GM19023 (cell line): ENCODE measurements around the gene BACH2.
"Not testable (repeated sequence)": the region's sequence is repeated elsewhere in the genome, so short reads cannot be mapped to it uniquely, and the experiment has no call there.

Source experiments
- ATAC-seq: cut with Tn5 transposase; IDR thresholded peaks from one replicate; pipeline ENCODE4 v1.9.1; 2021; ENCODE audit warnings: mild to moderate bottlenecking, moderate library complexity; ENCODE audit not compliant: unreplicated experiment

The BACH2 gene

DNA sequence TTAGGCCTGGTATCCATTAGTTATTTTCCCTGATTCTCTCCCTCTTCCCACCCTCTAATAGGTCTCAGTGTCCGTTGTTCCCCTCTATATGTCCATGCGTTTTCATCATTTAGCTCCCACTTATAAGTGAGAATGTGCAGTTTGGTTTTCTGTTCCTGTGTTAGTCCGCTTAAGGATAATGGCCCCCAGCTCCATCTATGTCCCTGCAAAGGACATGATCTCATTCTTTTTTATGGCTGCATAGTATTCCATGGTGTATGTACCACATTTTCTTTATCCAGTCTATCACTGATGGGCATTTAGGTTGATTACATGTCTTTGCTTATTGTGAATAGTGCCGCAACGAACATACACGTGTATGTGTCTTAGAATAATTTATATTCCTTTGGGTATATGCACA, 14.4 kb downstream of the BACH2 start:
- not testable (repeated sequence) for ATAC-seq

DNA sequence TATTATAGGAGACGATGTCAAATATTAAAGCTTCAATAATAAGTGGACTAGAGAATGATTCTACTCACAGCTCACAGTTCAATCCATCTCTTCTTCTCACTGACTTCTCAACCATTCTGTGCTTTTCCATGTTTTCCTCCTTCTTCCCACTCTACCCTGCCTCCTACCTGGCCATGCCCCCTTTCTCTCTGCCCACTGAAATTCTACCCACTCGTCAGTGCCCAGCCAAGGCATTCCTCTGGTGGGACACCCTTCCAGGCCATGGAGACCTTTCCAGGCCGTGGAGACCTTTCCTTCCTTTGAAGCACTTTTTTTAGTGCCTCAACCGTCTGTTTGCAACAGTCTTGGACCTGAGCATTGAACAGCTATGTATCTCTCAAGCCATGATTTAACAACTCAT, 18.5 kb downstream of the BACH2 start:
- no peak for ATAC-seq

DNA sequence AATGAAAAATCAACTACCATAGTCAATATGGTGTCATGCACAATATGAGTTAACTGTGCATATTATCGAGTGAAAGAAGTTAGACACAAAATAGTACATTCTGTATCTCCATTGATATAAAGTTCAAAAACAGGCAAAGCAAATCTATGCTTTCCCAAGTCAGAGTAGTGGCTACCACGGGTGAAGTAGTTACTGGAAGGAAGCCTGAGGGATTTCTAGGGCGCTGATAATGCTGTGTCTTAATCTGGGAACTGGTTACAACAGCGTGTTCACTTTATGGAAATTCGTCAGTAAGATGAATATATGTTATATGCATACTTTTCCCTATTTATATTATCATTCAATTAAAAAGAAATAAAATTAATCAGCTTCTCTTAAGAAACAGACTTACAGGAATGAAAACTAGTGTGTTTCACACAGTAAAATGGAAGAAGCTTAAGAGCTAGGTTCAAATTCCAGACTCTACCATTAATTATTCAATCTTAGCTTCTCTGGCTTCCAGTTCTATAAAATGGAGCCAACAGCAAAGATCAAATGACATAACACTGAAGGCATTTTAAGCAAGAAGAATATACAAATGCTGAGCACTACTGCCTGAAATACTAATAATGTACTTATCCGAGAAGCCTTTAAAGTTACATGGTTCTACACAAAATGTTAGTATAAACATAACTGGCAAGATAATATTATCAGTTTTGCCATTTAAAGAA, 19.2 kb downstream of the BACH2 start:
- ATAC-seq: no peak

DNA sequence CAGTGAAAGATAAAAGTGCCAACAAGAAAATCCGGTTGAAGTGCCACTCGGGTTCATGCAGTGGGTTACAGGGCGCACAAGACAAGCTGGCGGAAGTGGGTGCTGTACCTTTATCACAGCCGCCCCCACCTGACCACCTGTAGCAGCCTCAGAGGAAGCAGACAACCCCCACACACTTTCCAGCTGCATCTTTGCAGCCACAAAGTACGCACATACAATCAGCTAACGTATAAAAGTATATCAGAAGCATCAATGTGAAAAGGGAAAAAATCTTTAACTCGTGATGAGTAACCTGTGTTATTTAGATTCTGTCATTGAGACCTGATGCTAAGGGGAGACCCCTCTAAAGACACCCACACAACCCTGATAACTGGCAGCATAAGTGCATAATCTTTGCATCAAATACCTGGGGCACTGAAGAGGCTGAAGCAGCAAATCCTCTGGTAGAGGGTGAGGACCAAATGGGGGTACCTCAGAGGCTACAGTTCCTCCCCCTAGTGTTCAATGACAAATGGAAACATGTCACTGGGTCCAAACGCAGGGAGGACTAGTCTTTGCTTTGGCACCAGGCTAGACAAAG, 22.1 kb downstream of the BACH2 start:
- ATAC-seq: no peak

DNA sequence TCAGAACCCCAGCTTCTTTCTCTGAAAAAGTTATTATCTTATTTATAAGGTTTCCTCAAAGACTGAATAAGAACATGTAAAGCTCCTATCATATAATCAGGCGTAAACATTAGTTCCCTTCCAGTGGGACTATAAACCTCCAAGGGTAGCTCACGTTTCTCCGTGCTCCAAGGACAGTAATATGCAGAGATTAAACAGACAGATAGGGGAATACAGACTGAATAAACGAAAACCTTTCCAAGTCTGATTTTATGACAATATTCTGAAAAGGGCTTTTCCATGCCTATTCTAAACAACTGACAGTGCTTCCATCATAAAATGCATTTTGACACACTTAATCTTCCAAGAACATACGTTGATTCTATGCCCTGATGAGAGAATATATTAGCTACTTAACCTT, 22.8 kb downstream of the BACH2 start:
- ATAC-seq: no peak

DNA sequence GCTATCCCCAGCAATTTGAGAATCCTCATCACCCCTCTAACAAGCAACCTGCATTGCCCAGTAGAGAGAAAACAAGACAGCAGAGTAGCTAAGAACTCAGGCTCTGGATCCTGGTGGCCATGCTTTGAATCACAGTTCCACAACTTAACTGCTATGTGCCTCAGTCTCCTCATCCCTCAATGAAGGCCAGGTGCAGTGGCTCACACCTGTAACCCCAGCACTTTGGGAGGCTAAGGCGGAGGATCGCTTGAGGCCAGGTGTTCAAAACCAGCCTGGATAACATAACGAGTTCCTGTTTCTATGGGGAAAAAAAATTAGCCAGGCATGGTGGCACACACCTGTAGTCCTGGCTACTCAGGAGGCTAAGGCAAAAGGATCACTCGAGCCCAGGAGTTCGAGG, 23.7 kb downstream of the BACH2 start:
- no peak for ATAC-seq

DNA sequence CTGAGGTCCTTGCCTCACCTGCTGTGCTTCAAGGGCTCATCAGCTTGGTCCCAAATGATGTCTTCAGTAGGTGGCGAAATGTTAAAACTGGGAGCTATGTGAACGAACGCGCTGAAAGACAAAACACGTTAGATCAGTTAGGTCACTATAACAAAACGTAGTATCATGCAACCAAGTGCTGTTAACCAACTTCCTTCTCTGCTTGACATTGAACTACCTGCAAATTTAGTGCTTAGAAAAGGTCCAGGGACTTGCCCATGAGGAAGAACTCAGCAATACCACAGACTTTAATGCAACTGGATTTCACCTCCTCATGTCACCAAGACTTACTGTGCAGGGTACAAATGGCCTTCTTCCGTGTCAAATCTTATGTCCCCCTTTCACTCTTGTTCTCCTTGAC, 24.8 kb downstream of the BACH2 start:
- ATAC-seq: no peak

DNA sequence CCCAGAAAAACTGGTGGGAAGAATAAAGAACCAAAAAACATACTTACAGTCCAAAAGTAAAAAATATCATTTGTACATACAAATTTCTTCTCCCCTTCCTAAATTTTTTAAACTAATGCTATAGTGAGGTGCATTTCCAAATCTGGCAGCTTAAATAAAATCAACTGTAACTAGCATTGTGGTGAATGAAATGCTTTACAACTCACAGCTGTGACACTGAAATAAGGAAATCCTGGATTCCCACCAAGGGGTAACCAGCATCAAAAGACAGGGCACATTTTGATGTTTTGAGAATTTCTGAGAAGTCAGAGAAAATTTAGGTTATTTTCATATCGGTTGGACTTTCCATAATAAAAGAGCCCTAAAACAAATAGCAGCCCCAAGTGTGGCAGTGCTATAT, 27.3 kb downstream of the BACH2 start:
- ATAC-seq: no peak

DNA sequence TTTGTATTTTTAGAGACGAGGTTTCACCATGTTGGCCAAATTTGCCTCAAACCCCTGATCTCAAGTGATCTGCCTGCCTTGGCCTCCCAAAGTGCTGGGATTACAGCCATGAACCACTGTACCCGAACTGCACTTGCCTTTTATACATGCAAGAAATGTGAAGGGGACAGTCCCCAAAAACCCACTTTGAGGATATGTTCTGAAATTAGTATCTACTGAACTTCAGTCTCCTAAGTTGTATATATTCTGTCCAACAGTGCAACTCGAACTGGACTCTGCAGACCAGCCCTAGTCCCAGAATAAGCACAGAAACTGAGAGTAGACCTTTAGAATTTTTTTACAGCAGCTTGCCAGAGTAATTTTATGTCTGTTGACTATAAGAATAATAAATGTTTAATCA, 28.5 kb downstream of the BACH2 start:
- no peak for ATAC-seq

DNA sequence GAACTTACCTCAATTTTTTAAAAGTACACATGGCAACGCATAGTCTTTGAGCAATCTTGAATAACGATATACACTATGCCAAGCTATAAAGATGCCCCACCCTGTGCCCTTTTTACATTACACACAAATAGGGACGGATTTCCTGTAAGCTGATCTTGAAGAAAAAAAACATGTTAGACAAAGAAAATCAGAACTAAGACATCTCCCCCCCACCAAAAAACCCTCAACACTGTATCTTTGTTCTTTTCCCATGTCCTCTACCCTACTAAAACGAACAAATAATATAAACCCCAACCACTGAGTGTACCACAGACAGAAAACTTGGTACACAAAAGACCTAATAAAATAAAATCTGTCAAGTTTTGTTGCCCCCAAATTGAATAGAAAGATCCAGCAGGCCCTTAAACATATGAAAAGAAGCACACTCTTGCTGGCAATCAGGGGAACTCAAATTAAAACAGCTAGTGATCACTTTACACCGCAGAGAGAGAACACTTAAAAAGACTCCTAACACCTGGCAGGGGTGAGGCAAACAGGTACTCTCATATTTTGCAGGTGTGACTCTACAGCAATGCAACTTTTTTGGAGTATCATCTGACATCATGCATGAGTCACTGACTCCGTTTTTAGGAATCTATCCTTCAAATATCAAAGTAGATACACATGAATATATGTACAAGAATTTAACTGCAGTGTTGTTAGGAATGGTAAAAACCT, 29.6 kb downstream of the BACH2 start:
- no peak for ATAC-seq

DNA sequence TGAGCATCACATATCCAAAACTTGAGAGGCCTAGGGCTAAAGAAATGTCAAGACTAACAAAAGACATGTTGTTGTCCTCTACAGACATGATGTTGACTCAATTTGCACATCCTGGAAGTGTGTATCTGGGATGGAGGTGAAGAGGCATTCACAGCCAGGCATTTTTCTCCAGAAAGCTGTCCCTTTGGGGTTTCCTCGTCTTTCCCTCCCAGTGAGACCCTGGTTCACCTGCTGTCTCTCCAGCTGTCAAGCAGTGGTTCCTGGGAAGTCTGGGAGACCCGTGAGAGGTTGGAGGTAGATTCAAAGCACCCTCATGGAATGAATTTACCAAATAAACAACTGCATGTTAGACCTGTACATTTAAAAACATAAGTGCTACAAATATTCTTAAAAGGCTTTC, 32.1 kb downstream of the BACH2 start:
- ATAC-seq: no peak

DNA sequence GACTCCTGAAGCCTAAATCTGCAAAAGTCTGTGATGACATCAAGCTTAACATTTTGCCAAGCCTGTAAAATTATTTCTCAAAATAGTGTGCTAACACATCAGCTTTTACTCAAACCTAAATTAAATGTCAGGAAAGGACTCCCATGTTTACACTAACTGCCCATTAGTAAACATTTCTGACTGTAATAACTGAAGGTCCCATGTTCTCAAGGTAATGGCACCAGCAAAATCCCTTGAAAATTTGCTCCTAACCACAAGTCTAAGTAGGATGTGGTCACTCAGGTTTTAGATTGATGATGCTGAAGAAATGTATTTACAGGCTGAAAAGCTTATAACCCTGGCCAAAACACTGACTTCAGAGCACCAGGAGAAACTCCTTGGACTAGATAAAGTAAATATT, 33.0 kb downstream of the BACH2 start:
- no peak for ATAC-seq

DNA sequence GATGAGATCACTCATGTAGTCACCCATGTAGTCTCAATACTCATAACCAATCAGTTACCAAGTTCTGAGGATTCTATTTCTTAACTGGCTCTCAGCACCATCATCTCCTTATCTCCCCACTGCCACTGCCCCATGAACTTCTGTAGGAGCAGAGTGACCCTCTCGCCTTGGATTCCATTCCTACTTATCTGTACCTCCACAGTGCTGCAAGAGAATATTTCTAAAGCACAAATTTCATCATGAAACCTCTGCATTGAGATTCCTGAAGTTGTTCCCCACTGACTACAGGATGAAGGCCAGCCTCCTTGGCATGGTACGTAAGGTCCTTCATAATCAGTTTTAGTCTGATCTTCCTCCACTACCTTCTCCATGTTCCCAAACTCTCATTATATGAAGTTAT, 34.8 kb downstream of the BACH2 start:
- no peak for ATAC-seq

DNA sequence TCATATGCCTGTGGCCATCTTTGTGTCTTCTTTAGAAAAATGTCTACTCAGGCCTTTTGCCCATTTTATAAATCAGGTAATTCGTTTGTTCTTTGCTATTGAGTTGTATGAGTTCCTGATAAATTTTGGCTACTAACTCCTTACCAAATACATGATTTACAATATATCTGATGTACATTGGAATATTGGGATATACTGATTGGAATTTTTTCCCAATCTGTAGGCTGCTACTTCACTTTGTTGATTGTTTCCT, 39.2 kb downstream of the BACH2 start:
- ATAC-seq: no peak

DNA sequence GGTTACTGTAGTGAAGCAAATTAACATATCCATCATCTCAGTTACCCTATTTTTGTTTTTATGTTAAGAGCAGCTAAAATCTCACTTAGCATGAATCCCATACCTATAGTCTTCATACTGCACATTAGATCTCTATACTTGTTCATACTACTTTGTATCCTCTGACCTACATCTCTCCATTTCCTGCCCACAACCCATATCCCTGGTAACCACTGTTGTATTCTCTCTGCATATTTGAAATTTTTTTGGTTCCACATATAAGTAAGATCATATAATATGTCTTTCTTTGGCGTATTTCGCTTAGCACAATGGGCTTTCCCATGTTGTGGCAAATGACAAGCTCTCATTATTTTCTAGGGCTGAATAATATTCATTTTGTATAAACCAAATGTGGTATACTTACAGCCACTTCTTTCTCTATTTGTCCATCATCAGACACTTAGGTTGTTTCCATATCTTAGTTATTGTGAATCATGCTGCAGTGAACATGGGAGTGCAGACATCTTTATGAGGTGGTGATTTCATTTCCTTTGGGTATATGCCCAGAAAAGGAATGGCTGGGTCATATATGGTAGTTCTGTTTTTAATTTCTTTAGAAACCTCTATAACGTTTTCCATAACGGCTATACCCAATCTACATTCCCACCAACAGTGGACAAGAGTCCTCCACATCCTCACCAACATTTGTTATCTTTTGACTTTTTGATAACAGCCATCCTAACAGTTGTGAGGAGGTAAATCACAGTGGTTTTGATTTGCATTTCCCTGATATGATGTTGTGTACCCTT, 39.8 kb downstream of the BACH2 start:
- no peak for ATAC-seq

DNA sequence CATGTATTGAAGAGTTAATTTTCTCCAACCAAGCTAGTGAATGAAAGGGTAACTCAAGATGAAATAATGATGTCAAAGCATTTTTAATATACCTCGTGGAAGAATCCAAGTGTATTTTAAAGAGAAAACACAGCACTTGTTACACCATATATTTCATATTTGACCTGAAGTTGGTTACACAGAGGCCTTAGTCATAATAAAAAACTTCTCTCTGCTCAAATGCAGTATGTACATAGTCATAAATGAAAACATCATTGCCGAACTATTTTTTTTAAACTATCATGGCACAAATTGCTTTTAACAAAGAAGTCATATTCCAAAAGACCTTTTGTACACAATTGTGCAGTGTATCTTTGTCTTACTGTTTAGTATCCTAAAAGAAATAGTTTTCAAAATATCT, 43.0 kb downstream of the BACH2 start:
- no peak for ATAC-seq

DNA sequence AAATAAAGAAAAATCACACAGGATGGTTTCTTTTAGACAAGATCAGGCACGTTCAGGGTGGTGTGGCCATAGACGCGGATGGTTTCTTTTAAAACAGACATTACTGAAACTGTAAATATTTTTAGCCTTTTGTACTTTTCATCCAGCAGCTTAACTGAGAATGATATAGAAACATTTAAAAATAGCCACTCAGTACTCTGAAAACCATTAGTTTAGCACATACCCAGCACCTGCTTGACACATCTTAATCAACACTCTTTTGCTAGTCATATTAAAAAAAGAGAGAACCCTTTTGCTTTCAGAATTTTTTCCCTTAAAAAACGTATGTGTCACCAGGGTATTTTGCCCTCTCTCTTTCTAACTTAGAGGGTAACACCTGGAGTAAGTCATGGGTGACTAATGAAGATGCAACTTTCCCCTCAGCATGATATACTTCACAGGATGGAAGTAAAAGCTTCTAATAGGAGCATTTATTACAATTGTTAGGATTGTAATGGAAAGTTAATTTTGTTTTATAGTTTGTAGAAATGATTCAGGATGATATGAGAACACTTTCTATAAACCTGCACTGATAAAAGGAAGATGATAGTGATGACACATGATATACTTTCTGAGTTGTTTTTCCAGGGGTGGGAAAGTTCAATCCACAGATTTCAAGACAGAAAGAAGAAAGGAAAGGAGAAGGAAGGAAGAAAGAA, 45.2 kb downstream of the BACH2 start:
- peak; percentile 95 for ATAC-seq

DNA sequence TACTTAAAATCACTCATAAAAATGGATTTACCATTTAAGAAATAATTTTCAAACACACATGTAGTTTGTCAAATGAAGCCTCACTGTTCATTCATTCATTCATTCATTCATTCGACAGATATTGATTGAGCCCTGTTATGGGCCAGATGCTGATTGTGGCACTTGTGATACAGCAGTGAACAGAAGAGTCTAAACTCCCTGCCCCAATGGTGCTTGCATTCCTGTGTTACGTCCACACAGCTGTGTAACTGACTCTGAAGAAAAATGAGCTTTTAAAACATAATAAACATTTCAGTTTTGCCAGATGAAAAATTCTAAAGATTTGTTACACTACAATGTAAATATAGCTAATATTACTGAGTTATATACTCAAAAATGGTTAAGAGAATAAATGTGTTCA, 46.2 kb downstream of the BACH2 start:
- ATAC-seq: no peak

DNA sequence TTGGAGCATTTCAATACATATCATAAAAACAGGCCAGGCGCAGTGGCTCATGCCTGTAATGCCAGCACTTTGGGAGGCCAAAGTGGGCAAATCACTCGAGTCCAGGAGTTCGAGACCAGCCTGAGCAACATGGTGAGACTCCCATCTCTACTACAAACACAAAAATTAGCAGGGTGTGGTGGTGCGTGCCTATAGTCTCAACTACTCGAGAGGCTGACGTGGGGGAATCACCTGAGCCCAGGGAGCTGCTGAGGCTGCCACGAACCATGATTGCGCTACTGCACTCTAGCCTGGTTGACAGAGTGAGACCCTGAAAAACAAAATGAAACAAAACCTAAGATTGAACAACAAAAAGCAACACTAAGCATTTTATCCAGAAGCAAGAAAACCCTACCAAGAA, 47.2 kb downstream of the BACH2 start:
- ATAC-seq: no peak

DNA sequence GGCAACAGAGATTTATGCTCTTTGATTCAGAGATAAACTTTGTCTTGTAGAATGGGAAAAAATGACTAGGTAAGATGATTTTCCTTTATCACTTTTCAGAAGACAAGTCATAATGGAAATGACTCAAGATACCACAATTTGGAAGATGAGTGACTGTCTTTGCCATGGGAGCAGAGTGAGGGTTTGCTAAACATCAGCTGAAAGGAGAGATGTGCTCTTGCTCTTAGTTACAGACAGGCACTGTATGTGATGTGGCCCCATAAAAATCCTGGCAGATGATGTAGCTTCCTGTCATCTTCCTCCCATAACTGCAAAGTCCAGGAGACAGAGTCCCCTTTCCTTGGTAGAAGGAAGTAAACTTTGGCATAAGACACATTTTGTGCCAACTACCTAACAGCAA, 47.6 kb downstream of the BACH2 start:
- ATAC-seq: no peak

DNA sequence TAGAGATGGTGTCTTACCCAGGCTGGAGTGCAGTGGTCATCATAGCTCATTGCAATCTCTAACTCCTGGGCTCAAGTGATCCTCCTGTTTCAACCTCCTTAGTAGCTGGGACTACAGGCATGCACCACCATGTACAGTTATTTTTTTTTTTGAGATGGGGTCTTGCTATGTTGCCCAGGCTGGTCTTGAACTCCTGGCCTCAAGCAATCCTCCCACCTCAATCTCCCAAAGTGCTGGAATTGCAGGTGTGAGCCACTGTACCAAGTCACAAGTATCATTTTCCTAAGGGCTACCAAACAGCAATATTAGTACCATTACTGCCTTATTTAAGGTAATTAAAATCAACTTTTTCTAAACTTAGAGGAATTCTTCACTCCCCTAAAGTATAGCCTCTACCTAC, 49.4 kb downstream of the BACH2 start:
- no peak for ATAC-seq
